Glutamatergic neuron (in vitro differentiated cells): ENCODE data around the gene CD300E. TPM values are rescaled to one million over a fixed set of nuclear protein-coding genes. Genes with fewer than 3 reads are reported as not detected.

ENCODE experiments used
- DNase-seq: peaks from one replicate; pipeline ENCODE4 v3.0.0; 2022
- H3K27ac Mint-ChIP-seq: one replicate; pipeline ENCODE4 v1.8.0; 2020; ENCODE audit warnings: mild to moderate bottlenecking, mixed read lengths, inconsistent platforms; ENCODE audit not compliant: unreplicated experiment
- H3K27me3 Mint-ChIP-seq: one replicate; pipeline ENCODE4 v1.8.0; 2020; ENCODE audit warnings: mild to moderate bottlenecking, moderate library complexity, mixed read lengths, inconsistent platforms; ENCODE audit not compliant: unreplicated experiment
- H3K36me3 Mint-ChIP-seq: one replicate; pipeline ENCODE4 v1.8.0; 2020; ENCODE audit warnings: mild to moderate bottlenecking, mixed read lengths, inconsistent platforms; ENCODE audit not compliant: unreplicated experiment
- H3K4me1 Mint-ChIP-seq: one replicate; pipeline ENCODE4 v1.8.0; 2020; ENCODE audit warnings: mild to moderate bottlenecking, low read depth, mixed read lengths, inconsistent platforms; ENCODE audit not compliant: unreplicated experiment
- H3K4me3 Mint-ChIP-seq: one replicate; pipeline ENCODE4 v1.8.0; 2020; ENCODE audit warnings: mild to moderate bottlenecking, mixed read lengths, inconsistent platforms; ENCODE audit not compliant: unreplicated experiment
- H3K9me3 Mint-ChIP-seq: one replicate; pipeline ENCODE4 v1.8.0; 2020; ENCODE audit warnings: mild to moderate bottlenecking, moderate library complexity, mixed read lengths, inconsistent platforms; ENCODE audit not compliant: unreplicated experiment
- CTCF ChIP-seq: fragments of 200-600 bp; sonication (generic); IDR thresholded peaks from one replicate; pipeline ENCODE4 v1.5.0; 2021; ENCODE audit not compliant: partially characterized antibody, unreplicated experiment
- total RNA-seq: library from RNA; stranded (reverse); fragmentation: NEBNext Ultra II Directional; extraction: Animal tissue kit (Norgen Biotek cat#: 25700); gene quantifications from one replicate; pipeline ENCODE4 v1.2.1, GENCODE V29; 2021; ENCODE audit not compliant: unreplicated experiment

Gene CD300E
- total RNA-seq, 1 donor from 2014 or later, result not detected

GRCh38 chr17:74658620-74659019, 35.1 kb upstream of the CD300E start:
- Mint-ChIP-seq H3K27me3 (peaks cover 8% of the 10 kb centered on the region), H3K4me3 (no peak overlapping the region), H3K4me1 (peaks cover 9% of the 10 kb centered on the region), H3K36me3 (no peaks in the 10 kb centered on the region), H3K27ac (no peak overlapping the region), H3K9me3 (no peaks in the 10 kb centered on the region)
- TF ChIP-seq CTCF, result no peak
- no peak for DNase-seq

GRCh38 chr17:74654742-74655141, 31.2 kb upstream of the CD300E start:
- Mint-ChIP-seq H3K36me3 (no peaks in the 10 kb centered on the region), H3K4me3 (no peak overlapping the region), H3K4me1 (peaks cover 7% of the 10 kb centered on the region), H3K9me3 (no peaks in the 10 kb centered on the region), H3K27ac (no peak overlapping the region), H3K27me3 (peaks cover 7% of the 10 kb centered on the region)
- no peak for TF ChIP-seq CTCF
- no peak for DNase-seq

GRCh38 chr17:74652020-74652419, 28.5 kb upstream of the CD300E start:
- Mint-ChIP-seq H3K27me3 (peaks cover 4% of the 10 kb centered on the region), H3K4me1 (peaks cover 4% of the 10 kb centered on the region), H3K4me3 (no peak overlapping the region), H3K27ac (no peak overlapping the region), H3K36me3 (no peaks in the 10 kb centered on the region), H3K9me3 (no peaks in the 10 kb centered on the region)
- TF ChIP-seq CTCF, result no peak
- DNase-seq, result no peak

GRCh38 chr17:74649909-74650308, 26.4 kb upstream of the CD300E start:
- H3K36me3 Mint-ChIP-seq, result no peaks in the 10 kb centered on the region
- no peak overlapping the region for H3K4me3 Mint-ChIP-seq
- H3K9me3 Mint-ChIP-seq, result no peaks in the 10 kb centered on the region
- H3K27me3 Mint-ChIP-seq, result peaks cover 2% of the 10 kb centered on the region
- DNase-seq, result no peak
- H3K27ac Mint-ChIP-seq, result no peak overlapping the region
- no peak for TF ChIP-seq CTCF
- peaks cover 4% of the 10 kb centered on the region for H3K4me1 Mint-ChIP-seq

GRCh38 chr17:74647871-74648672, 24.5 kb upstream of the CD300E start:
- H3K27ac Mint-ChIP-seq, result no peak overlapping the region
- no peak overlapping the region for H3K4me3 Mint-ChIP-seq
- no peak for DNase-seq
- peaks cover under 1% of the 10 kb centered on the region for H3K9me3 Mint-ChIP-seq
- no peaks in the 10 kb centered on the region for H3K4me1 Mint-ChIP-seq
- no peak for TF ChIP-seq CTCF
- no peaks in the 10 kb centered on the region for H3K27me3 Mint-ChIP-seq
- no peaks in the 10 kb centered on the region for H3K36me3 Mint-ChIP-seq
